Natural killer cell treated with Interleukin-12 subunit alpha and Interleukin-12 subunit beta and Interleukin-15 and Interleukin-18, amount 100 ng/mL, for 72 hours (primary cell): Measurements from ENCODE around the gene CREB3L2. TPM values are rescaled to one million over a fixed set of nuclear protein-coding genes. Genes with fewer than 3 reads are reported as not detected.
"Not testable (repeated sequence)": the region's sequence is repeated elsewhere in the genome, so short reads cannot be mapped to it uniquely, and the experiment has no call there.

Source experiments
- ATAC-seq, 2 donors: fragments of 150-1000 bp; cut with Tn5 transposase in 1 of 2; sonication (Bioruptor Pico), chemical (Tn5 transposase) in 1 of 2; 2 replicates each; pipeline ENCODE4 v1.10.0; 2021
- DNase-seq: peaks from one replicate; pipeline ENCODE4 v3.0.0; 2022; ENCODE audit warnings: low spot score
- H3K27ac Mint-ChIP-seq, 2 donors: 1 replicate in 1 of 2; 2 replicates in 1 of 2; pipeline ENCODE4 v1.8.0; 2022; ENCODE audit warnings: mixed read lengths in 2 of 2, mild to moderate bottlenecking in 1 of 2, moderate library complexity in 1 of 2
- H3K27me3 Mint-ChIP-seq, 2 donors: 1 replicate in 1 of 2; 2 replicates in 1 of 2; pipeline ENCODE4 v1.8.0; 2022; ENCODE audit warnings: mixed read lengths in 2 of 2
- H3K36me3 Mint-ChIP-seq: one replicate; pipeline ENCODE4 v1.8.0; 2022; ENCODE audit warnings: mixed read lengths
- H3K4me1 Mint-ChIP-seq, 2 donors: 1 replicate in 1 of 2; 2 replicates in 1 of 2; pipeline ENCODE4 v1.8.0; 2022; ENCODE audit warnings: low read depth in 2 of 2, mixed read lengths in 2 of 2, mild to moderate bottlenecking in 1 of 2
- H3K4me3 Mint-ChIP-seq: one replicate; pipeline ENCODE4 v1.8.0; 2022; ENCODE audit warnings: mixed read lengths
- H3K9me3 Mint-ChIP-seq: 2 replicates; pipeline ENCODE4 v1.8.0; 2022; ENCODE audit warnings: mixed read lengths
- total RNA-seq, 2 donors: library from RNA; stranded (reverse); gene quantifications; one replicate each; pipeline ENCODE4 v1.2.3, GENCODE V29; 2022

The CREB3L2 gene
- total RNA-seq, 2 donors from 2014 or later: 53.5 to 59.0 TPM

- Mint-ChIP-seq H3K4me3 (no peak overlapping the region), H3K27me3 (no peaks in the 10 kb centered on the region), H3K36me3 (no peaks in the 10 kb centered on the region), H3K4me1 (peaks cover 20 to 23% of the 10 kb centered on the region in 2 donors), H3K9me3 (no peaks in the 10 kb centered on the region), H3K27ac (no peak overlapping the region)
- DNase-seq (no peak), ATAC-seq (no peak)
Measured at GRCh38 chr7:137990251-137990941, 11.5 kb downstream of the CREB3L2 start.

DNA sequence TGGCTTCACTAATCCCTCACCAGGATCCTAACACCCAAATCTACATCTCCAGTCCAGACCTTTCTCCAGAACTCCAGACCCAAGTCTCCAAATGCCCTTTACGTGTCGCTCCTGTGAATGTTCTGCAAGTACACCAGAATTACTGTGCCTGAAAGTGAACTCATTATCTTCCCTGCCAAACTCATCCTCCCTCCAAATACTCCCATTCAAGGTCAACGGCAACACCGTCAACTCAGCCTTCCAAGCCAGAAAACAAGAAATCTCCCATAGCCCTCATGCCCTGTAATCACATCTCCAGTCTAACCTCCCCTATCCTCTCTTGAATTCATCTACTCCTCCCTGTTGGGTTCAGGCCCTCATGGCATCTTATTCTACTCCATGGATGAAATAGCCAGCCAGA lies 12.3 kb downstream of the CREB3L2 start:
- H3K27me3 Mint-ChIP-seq: no peaks in the 10 kb centered on the region
- H3K4me1 Mint-ChIP-seq: peaks cover 20 to 27% of the 10 kb centered on the region in 2 donors
- H3K9me3 Mint-ChIP-seq: no peaks in the 10 kb centered on the region
- DNase-seq: no peak
- no peak for ATAC-seq
- H3K36me3 Mint-ChIP-seq: no peaks in the 10 kb centered on the region
- H3K4me3 Mint-ChIP-seq: no peak overlapping the region
- H3K27ac Mint-ChIP-seq: no peak overlapping the region

GRCh38 chr7:137989094-137989493 lies 12.8 kb downstream of the CREB3L2 start:
- ATAC-seq: no peak
- Mint-ChIP-seq H3K36me3 (no peaks in the 10 kb centered on the region), H3K27me3 (no peaks in the 10 kb centered on the region), H3K4me3 (no peak overlapping the region), H3K4me1 (peaks cover 22 to 27% of the 10 kb centered on the region in 2 donors), H3K9me3 (no peaks in the 10 kb centered on the region), H3K27ac (no peak overlapping the region)
- DNase-seq: no peak

- no peaks in the 10 kb centered on the region for H3K36me3 Mint-ChIP-seq
- H3K9me3 Mint-ChIP-seq: no peaks in the 10 kb centered on the region
- H3K27ac Mint-ChIP-seq: no peak overlapping the region
- no peaks in the 10 kb centered on the region for H3K27me3 Mint-ChIP-seq
- H3K4me1 Mint-ChIP-seq: peaks cover 15 to 16% of the 10 kb centered on the region in 2 donors
- no peak for ATAC-seq
- no peak overlapping the region for H3K4me3 Mint-ChIP-seq
- DNase-seq: no peak
Measured at GRCh38 chr7:137987968-137988367, 13.9 kb downstream of the CREB3L2 start.

DNA sequence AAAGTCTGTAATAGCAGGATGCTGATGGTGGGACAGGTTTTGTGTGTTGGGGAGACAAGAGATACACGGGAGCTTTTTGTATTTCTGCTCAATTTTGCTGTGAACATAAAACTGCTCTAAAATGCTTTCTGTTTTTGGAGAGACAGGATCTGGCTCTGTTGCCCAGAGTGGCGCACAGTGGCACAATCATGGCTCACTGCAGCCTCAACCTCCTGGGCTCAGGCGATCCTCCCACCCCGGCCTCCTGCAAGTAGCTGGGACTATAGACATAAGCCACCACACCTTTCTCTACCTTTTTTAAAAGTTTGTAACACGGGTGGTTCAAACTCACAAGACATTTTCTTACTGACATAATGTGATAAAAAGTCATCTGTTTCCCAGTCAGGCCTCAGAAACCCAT lies 14.3 kb downstream of the CREB3L2 start:
- ATAC-seq (no peak), DNase-seq (no peak)
- Mint-ChIP-seq H3K4me1 (peaks cover 12 to 13% of the 10 kb centered on the region in 2 donors), H3K27me3 (no peaks in the 10 kb centered on the region), H3K36me3 (peaks cover 3% of the 10 kb centered on the region), H3K4me3 (no peak overlapping the region), H3K9me3 (peaks cover 2% of the 10 kb centered on the region), H3K27ac (no peak overlapping the region)

DNA sequence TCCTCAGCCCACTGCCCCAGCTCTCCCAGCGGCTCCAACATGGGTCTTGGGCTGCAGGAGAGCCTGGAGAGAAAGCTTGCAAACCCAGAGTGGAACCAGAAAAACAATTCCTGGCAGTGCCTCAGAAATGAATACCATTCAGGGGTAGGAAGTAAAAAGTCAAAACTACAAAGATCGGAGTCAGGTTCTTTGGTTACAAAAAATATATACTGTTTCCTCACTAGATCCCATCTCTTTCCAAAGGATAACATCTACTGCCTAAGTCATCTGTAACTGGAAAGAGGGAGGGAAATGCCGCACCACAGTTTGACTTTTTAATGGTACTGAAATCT lies 14.9 kb downstream of the CREB3L2 start:
- no peak overlapping the region for H3K27ac Mint-ChIP-seq
- H3K36me3 Mint-ChIP-seq: peaks cover 5% of the 10 kb centered on the region
- peaks cover 6 to 10% of the 10 kb centered on the region in 2 donors for H3K4me1 Mint-ChIP-seq
- H3K27me3 Mint-ChIP-seq: no peaks in the 10 kb centered on the region
- DNase-seq (no peak), ATAC-seq (no peak)
- H3K4me3 Mint-ChIP-seq: no peak overlapping the region
- peaks cover 5% of the 10 kb centered on the region for H3K9me3 Mint-ChIP-seq

GRCh38 chr7:137986252-137987017 lies 15.5 kb downstream of the CREB3L2 start:
- DNase-seq (no peak), ATAC-seq (no peak)
- no peak overlapping the region for H3K27ac Mint-ChIP-seq
- peaks cover 5% of the 10 kb centered on the region for H3K36me3 Mint-ChIP-seq
- H3K4me3 Mint-ChIP-seq: no peak overlapping the region
- peaks cover 5% of the 10 kb centered on the region for H3K9me3 Mint-ChIP-seq
- H3K4me1 Mint-ChIP-seq: peaks cover 7 to 9% of the 10 kb centered on the region in 2 donors
- H3K27me3 Mint-ChIP-seq: no peaks in the 10 kb centered on the region

GRCh38 chr7:137985897-137986251 lies 16.0 kb downstream of the CREB3L2 start:
- Mint-ChIP-seq H3K36me3 (peaks cover 5% of the 10 kb centered on the region), H3K4me1 (peaks cover 13 to 14% of the 10 kb centered on the region in 2 donors)

DNA sequence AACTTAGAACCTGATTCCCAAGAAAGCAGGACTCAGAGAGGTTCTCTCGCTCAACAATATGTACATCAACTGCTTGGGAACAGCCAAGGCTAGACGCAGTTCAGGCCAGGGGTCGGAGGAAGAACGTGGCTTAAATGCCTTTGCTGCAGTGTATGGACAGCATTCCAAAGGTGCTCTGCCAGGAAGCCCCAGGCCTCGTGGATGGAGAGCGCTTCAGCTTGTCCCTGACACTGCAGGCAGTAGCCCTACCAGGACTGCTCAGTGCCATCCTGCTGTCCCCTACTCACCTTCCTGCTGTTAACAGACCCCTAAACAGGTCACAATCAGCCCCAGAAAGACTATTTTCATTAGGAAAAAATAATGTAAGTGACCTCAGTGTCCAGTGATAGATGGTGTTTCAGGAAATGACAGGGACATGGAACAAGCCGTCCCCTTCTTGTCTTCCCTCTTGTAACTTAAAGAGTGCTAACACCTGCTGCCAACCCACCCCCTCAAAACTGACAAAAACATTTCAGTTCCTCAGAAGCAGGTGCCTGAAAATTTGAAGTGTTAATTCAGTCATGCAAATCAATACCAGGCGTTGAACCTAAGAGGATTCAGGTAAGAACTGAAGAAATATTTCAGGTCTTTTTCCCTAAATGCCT lies 16.5 kb downstream of the CREB3L2 start:
- no peak for ATAC-seq
- peaks cover 5% of the 10 kb centered on the region for H3K9me3 Mint-ChIP-seq
- DNase-seq: no peak
- H3K4me1 Mint-ChIP-seq: peaks cover 15 to 17% of the 10 kb centered on the region in 2 donors
- H3K4me3 Mint-ChIP-seq: no peak overlapping the region
- peaks cover 5% of the 10 kb centered on the region for H3K36me3 Mint-ChIP-seq
- H3K27ac Mint-ChIP-seq: peak overlapping the region in 1 of 2 donors; percentile 13
- H3K27me3 Mint-ChIP-seq: no peaks in the 10 kb centered on the region

More at GRCh38 chr7:137985897-137986251, 16.0 kb downstream of the CREB3L2 start:
- Mint-ChIP-seq H3K4me3 (no peak overlapping the region), H3K9me3 (peaks cover 5% of the 10 kb centered on the region), H3K27ac (no peak overlapping the region), H3K27me3 (no peaks in the 10 kb centered on the region)
- DNase-seq (no peak), ATAC-seq (no peak)

GRCh38 chr7:137984181-137985041 lies 17.5 kb downstream of the CREB3L2 start:
- peaks cover 17 to 18% of the 10 kb centered on the region in 2 donors for H3K4me1 Mint-ChIP-seq
- H3K4me3 Mint-ChIP-seq: no peak overlapping the region
- H3K36me3 Mint-ChIP-seq: peaks cover 5% of the 10 kb centered on the region
- ATAC-seq: no peak
- no peaks in the 10 kb centered on the region for H3K27me3 Mint-ChIP-seq
- DNase-seq: no peak
- peak overlapping the region in 1 of 2 donors; percentile 13 for H3K27ac Mint-ChIP-seq
- peaks cover 5% of the 10 kb centered on the region for H3K9me3 Mint-ChIP-seq

GRCh38 chr7:137983323-137984008 lies 18.4 kb downstream of the CREB3L2 start:
- Mint-ChIP-seq H3K36me3 (peaks cover 5% of the 10 kb centered on the region), H3K4me1 (peaks cover 17 to 23% of the 10 kb centered on the region in 2 donors), H3K27ac (no peak overlapping the region), H3K4me3 (no peak overlapping the region), H3K9me3 (peaks cover 5% of the 10 kb centered on the region), H3K27me3 (no peaks in the 10 kb centered on the region)
- DNase-seq (no peak), ATAC-seq (no peak)

GRCh38 chr7:137982394-137982793 lies 19.5 kb downstream of the CREB3L2 start:
- H3K27me3 Mint-ChIP-seq, ATAC-seq, H3K4me3 Mint-ChIP-seq, H3K27ac Mint-ChIP-seq, H3K9me3 Mint-ChIP-seq, H3K36me3 Mint-ChIP-seq, DNase-seq: not testable (repeated sequence)
- peaks cover 17 to 26% of the 10 kb centered on the region in 2 donors for H3K4me1 Mint-ChIP-seq

GRCh38 chr7:137981668-137982067 lies 20.2 kb downstream of the CREB3L2 start:
- Mint-ChIP-seq H3K4me1 (peaks cover 17 to 26% of the 10 kb centered on the region in 2 donors), H3K36me3 (peaks cover 5% of the 10 kb centered on the region), H3K27me3 (no peaks in the 10 kb centered on the region), H3K9me3 (peaks cover 5% of the 10 kb centered on the region), H3K4me3 (no peak overlapping the region), H3K27ac (no peak overlapping the region)
- DNase-seq (no peak), ATAC-seq (no peak)
